ENCODE results near the gene HCFC1.

HCFC1 gene

DNA sequence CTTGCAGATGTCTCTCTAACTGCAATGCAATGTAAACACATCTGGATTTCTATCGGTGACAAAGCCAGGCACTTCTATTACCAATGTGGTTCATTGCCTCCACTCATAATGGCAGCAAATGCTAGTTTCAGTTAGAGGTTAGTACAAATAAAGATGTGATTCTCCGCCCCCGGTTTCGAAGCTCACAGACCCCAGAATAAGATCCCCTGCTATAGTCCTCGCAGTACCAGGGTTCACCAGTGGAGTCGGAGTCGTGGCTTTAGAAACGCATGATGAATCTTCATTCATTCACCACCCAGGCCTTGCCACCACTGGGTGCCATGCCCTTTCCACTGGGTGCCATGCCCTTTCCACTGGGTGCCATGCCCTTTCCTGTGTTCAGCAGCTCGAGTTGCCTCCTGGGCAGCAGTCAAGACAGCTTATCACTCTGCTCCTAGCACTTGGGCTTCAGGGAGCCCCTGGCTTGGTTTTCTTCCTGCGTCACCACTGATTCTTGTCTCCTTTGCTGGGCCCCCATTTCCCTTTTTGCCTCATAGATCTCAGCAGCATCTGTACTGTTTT, 33.3 kb downstream of the HCFC1 start:
- DNase-seq = no peak

- DNase-seq = no peak
Measured at GRCh38 chrX:153937056-153937455, 34.6 kb downstream of the HCFC1 start.

GRCh38 chrX:153935326-153935851, 36.2 kb downstream of the HCFC1 start:
- DNase-seq = no peak

DNA sequence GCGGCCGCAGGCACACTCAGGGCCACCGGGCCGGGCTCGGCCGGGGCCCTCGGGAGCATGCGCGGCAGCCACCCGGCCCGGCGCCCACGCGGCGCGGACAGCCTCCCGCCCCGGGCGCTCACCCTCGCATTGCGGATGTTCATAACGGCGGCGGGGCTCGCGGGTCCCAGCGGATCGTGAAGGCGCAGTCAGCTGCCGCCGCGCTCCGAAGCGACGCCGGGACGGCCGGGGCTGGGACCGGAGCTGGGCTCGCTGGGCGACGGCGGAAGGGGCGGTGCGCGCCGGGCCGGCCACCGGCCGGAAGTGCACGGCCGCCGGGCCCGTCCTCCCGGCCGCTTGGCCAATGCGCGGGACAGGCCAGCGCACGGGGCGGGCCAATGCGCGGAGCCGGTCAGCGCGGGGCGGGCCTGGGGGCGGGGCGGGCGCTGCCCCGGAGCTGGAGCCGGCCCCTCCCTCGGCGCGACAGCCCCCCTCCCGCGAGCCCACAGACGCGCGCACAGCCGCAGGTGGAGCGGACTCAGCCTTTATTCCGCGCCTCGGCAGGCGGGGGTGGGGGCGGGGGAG, 36.8 kb downstream of the HCFC1 start, which contains the start of gene NAA10:
Gene NAA10, minus strand, starts transcription at position 276 of the 564 bp plus-strand sequence. Its CDS starts 133 bp downstream, at position 143.
- DNase-seq = peak; percentile 50

- no peak for DNase-seq
Measured at GRCh38 chrX:153934148-153934761, 37.4 kb downstream of the HCFC1 start.

DNA sequence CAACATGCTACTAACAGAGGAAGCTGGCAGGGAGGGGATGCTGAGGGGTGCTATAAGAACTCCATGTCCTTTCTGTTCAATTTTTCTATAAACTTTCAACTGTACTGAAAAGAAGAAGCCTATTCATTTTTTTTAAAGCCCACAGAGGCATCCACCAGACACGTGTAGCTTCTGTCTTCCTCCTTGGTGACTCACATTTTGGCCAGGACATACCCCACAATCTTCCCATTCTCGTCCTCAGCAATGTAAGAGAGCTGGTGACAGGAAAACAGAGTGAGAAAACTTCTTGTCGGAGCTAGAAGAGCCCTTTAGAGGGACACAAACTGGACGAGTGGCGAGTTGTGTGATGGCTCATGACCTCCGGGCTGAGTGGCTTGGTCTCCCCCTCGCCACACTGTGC, 37.9 kb downstream of the HCFC1 start:
- no peak for DNase-seq

GRCh38 chrX:153932220-153932915, 39.2 kb downstream of the HCFC1 start:
- DNase-seq = no peak

DNA sequence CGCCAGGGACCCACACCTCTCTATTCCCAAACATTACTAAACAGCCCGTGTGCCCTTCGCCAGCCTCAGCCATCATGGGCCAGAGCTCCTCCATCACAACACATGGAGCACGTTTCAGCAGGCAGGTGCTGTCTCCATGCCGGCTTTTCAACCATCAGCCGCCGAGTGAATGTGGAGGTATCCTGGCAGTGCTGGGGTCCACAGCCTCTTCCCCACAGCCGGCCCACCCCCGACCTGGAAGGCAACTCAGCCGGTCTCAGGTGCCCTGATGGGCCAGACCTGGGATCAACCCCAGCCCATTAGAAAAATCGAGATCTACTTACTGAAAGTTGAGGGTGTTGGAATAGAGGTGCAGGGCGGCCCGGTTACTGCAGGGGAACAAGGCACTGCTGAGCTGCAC, 39.9 kb downstream of the HCFC1 start:
- no peak for DNase-seq

DNA sequence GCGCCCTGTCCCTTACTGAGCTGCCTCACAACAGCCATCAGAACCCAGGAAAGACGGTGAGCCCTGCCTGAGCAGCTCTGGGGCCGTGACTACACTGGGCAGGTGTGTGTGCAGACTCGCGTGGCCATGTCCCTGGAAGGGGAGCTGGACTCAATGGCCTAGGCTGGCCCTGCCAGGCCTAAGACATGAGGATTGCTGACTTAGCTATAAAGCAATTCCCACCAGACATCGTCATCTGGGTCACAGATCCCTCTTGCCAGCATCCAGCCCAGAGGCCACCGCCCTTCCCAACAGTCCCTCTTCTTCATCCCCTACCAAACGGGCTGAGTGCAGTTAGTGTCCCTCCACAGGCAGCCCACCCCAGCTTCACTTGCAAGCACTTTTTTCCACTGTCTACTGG, 40.5 kb downstream of the HCFC1 start:
- DNase-seq = no peak

- DNase-seq = no peak
Measured at GRCh38 chrX:153930011-153930910, 41.4 kb downstream of the HCFC1 start.

- no peak for DNase-seq
Measured at GRCh38 chrX:153929576-153929975, 42.0 kb downstream of the HCFC1 start.

GRCh38 chrX:153928846-153929245, 42.8 kb downstream of the HCFC1 start:
- no peak for DNase-seq

DNA sequence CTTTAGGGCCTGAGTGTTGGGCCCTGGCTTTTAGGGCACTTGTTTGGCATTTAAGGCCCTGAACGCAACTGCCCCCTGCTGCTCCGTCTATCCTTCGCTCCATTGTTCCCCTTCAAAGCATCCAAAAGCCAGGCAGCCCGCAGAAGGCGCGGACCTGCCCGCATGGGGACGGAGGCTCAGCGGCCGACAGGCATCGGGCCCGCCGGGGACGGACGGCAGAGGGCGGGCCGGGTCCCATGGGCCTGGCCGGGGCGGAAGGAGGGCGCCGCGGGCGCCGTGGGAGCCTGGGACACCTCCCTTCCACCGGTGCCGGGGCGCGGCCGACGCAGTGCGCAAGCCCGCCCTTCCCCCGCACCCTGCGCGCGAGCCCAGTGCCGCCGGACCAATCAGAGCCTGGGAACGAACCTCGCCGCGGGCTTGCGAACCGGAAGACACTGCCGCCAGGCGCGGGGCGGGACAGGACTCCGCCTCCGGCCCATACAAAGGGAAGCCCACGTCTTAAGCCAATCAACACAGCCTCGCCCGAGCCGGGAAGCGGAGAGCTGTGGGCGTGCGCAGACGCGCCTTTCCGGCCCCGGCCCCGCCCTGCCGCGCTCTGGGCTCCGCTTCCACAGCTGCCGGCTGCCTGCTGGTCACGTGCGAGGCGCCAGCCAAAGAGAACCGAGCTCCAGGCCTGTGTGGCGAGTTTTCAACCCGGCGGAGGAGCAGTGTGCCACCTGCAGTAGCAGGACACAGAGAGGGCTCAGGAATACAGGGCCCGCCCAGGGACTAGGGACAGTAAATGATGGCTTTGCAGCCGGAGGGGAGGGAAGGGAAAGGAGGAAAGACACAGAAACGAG, 43.5 kb downstream of the HCFC1 start:
- DNase-seq = peak; percentile 94

DNA sequence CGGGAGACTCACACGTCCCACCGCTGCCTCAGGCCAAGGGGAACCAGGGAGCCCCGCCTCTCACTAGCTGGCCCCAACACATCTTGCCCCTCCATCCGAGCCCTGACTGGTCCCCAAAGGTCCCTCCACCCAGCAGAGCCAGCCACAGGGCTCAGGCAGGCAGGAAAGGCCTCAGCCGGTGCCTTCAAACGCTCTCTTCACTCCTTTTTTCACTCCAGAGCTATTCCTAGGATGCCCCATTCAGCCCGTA, 44.0 kb downstream of the HCFC1 start:
- DNase-seq = peak; percentile 62

- DNase-seq = peak; percentile 64
Measured at GRCh38 chrX:153926858-153927671, 44.6 kb downstream of the HCFC1 start.

GRCh38 chrX:153926552-153926857, 45.1 kb downstream of the HCFC1 start:
- DNase-seq = no peak

GRCh38 chrX:153925739-153926551, 45.7 kb downstream of the HCFC1 start, which contains the start of gene ARHGAP4:
TSS of gene ARHGAP4 (minus strand) at chrX:153926264. CDS start at chrX:153926202, 62 bp downstream.
- no peak for DNase-seq

DNA sequence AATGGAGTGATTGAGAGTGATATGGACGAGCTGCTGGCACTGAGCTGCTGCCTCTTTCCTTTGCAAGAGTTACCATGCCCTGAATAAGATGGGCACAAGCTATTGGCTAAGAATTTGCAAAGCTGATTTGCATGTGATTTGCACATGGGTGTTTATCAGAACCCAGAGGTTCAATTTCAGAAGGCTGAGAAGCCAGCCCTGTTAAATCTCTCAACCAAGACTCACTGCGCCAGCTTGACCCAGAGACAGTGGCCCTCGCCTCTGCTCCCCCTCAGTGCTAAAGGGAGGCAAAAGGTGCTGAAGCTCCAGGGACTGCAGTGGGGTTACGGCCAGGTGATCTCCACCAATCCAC, 46.3 kb downstream of the HCFC1 start:
- DNase-seq = no peak

GRCh38 chrX:153924149-153924861, 47.3 kb downstream of the HCFC1 start:
- no peak for DNase-seq
